ENCODE data around the gene SLC6A6.
A peak's percentile ranks its signal among the peaks of the same experiment; 100 is the strongest.

GRCh38 chr3:14452740-14453710 is 50.6 kb downstream of the SLC6A6 start:
- TF ChIP-seq POLR2A (IDR thresholded peaks at IDR 0.05), result no peak
- peak; percentile 39 to 51 (median 45) for TF ChIP-seq CTCF (IDR thresholded peaks at IDR 0.05)

All from breast epithelium (tissue), 3 donors.